ENCODE data around the gene CYP2C9.
"Not testable (repeated sequence)": the region's sequence is repeated elsewhere in the genome, so short reads cannot be mapped to it uniquely, and the experiment has no call there.

The CYP2C9 gene

DNA sequence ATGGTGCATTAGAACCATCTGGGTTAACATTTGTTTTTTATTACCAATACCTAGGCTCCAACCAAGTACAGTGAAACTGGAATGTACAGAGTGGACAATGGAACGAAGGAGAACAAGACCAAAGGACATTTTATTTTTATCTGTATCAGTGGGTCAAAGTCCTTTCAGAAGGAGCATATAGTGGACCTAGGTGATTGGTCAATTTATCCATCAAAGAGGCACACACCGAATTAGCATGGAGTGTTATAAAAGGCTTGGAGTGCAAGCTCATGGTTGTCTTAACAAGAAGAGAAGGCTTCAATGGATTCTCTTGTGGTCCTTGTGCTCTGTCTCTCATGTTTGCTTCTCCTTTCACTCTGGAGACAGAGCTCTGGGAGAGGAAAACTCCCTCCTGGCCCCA is at the start of gene CYP2C9:
Gene CYP2C9 (plus strand): TSS at position 276 of the 400 bp plus-strand sequence. CDS start 25 bp downstream, at position 301.
- FAIRE-seq, result no peak

DNA sequence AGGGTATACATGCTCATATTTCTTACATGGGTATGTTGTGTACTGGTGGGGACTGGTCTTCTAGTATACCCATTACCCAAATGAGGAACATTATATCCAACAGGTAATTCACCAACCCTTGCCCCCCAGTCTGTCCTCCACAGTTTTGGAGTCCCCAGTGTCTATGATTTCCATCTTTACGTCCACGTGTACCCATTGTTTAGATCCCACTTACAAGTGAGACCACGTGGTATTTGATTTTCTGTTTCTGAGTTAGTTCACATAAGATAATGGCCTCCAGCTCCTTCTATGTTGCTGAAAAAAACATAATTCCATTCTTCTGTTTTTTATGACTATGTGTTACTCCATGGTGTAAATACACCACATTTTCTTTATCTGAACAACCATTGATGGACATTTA is 49.3 kb upstream of the CYP2C9 start:
- no peak for FAIRE-seq

DNA sequence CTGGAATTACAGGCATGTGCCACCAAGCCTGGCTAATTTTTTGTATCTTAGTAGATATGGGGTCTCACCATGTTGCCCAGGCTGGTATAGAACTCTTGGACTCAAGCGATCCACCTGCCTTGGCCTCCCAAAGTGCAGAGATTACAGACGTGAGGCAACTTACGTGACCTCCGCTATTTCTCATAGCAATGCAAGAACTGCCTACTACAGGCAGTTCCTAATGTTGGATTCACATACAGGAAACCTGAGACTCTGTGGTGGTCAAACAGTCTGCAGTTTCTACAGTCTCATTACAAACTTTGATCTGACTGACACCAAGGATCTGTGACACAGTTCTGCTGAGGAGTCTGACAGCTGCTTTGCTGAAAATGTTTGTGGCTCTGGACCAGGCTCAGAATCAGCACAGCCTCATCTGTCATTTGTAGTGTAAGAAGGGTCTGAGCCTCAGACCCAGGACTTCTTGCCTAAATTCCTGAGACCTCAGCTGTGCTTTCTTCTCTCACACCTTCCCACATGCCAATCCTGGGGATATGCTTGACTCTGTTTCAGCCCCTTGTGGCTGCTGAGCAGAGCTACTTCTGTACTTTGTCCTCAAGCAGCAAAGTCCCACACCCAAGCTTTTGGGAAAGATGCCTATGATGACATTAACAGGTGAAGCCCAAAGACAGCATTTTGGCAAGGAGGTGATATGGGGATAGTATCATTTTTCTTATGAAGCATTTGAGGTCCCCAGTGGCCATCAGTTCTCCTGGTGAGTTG is 48.0 kb upstream of the CYP2C9 start:
- FAIRE-seq, result no peak

DNA sequence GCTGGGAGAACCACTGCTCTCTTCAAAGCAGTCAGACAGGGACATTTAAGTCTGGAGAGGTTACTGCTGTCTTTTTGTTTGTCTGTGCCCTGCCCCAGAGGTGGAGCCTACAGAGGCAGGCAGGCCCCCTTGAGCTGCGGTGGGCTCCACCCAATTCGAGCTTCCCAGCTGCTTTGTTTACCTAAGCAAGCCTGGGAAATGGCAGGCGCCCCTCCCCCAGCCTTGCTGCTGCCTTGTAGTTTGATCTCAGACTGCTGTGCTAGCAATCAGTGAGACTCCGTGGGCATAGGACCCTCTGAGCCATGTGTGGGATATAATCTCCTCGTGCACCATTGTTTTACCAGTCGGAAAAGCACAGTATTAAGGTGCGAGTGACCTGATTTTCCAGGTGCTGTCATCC is 40.0 kb upstream of the CYP2C9 start:
- FAIRE-seq, result not testable (repeated sequence)

DNA sequence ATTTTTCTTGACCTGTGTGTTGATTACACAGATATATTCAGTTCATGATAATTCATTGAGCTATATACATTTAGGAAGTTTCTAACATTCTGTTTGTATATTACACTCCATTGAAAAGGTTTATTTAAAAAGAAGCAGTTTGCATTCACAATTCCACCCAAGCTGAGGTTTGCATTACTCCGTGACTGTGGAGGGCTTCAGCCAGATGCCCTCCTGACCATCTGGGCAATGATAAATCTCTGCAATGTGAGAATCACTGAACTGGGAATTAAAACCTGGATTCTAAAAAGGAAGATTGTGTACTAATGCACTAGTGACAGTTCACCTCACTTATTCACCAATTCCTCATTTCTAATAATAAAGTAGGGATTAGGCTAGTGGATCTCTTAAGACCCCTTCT is 36.4 kb upstream of the CYP2C9 start:
- no peak for FAIRE-seq

DNA sequence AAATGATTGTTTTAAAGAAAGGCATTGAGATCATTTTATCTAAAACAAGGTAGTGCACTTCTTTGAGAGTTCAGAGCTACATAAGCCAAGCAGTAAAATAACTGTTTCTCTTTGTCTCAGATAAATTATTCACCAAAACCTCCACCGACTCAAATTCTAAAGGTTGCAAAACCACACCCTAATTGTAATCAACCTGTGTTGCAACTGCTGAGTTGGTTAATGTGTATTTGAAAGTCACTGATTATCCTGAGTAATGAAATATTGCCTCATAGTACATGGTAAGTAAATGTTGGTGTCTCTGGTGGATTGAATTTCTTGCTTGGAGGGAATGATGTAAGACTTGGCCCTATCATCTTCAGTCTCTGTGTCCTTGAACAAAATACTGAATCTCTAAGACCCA is 35.9 kb upstream of the CYP2C9 start:
- FAIRE-seq, result no peak

DNA sequence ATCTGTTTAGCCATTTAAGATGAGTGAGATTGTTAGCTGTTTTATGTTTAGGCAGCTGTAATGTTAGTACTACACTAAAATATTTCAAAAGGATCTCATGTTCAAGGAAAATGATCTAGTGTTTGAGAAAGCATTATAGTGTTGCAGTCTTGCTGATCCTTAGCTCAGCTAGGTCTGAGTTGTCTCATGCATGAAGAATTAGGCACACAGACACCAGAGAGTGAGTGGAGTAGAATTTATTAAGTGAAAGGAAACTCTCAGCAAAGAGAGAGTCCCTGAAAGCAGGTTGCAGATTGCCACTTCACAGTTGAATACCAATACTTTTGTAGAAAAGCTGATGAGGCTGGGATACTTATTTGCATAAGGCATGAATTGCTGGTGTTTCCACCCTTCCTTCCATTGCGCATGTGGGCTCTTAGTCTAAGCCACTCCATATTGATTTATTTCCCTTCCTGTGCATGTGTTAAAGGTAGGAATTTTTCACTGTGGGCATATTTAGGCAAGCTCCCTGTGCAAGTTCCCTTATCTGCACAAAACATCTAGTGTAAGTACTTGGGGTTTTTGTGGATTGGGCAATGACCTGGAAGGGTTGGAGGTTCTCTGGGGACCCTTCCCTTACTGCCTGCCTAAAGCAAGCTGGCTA is 33.8 kb upstream of the CYP2C9 start:
- FAIRE-seq, result not testable (repeated sequence)

DNA sequence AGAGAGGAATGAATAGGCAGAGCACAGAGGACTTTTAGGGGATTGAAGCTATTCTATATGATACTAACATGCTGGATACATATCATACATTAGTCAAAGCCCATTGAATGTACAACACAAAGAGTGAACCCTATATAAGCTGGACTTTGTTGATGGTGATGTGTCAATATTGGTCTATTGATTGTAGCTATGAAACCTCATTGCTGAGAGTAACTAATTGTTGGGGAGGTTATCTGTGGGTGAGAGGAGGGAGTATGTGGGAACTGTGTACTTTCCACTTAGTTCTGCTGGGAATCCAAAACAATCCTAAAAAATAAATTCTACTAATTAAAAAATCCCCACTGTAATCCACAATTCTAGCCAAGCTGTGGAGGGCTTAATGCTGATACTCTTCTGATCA is 22.0 kb upstream of the CYP2C9 start:
- FAIRE-seq, result no peak

DNA sequence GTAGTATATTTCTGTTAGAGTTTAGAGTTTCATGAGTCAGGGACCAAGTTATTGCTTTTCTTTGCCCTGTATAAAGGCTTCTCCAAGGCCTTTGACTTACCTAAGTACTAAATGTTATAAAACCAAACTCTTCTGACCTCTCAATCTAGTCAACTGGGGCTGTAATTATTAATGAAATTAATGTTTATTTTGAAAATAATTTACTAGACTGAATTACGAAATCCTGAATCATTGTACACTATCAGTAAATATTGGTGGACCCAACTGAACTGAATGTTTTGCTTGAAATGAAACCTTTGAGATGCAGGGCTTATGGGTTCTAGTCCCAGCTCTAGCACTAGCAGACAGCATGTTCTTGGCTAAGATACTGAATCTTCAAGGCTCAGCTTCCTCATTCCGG is 1.7 kb upstream of the CYP2C9 start:
- FAIRE-seq, result no peak

DNA sequence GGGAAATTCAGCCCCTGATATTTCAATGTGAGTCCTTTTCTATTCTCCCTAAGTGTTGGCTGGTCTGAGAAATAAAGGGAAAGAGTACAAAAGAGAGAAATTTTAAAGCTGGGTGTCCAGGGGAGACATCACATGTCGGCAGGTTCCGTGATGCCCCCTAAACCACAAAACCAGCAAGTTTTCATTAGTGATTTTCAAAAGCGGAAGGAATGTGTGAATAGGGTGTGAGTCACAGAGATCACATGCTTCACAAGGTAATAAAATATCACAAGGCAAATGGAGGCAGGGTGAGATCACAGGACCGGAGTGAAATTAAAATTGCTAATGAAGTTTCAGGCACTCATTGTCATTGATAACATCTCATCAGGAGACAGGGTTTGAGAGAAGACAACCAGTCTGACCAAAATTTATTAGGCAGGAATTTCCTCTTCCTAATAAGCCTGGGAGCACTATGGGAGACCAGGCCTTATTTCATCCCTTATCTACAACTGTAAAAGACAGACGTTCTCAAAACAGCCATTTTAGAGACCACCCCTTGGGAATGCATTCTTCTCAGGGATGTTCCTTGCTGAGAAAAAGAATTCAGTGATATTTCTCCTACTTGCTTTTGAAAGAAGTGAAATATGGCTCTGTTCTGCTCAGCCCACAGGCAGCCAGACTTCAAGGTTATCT is 5.1 kb downstream of the CYP2C9 start:
- FAIRE-seq, result not testable (repeated sequence)

DNA sequence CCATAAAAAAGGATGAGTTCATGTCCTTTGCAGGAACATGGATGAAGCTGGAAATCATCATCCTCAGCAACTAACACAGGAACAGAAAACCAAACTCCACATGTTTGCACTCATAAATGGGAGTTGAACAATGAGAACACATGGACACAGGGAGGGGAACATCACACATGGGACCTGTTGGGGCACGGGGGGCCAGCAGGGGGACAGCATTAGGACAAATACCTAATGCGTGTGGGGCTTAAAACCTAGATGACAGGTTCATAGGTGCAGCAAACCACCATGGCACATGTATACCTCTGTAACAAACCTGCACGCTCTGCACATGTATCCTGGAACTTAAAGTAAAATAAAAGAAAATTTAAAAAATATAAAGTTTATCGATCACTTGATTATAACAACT is 7.7 kb downstream of the CYP2C9 start:
- FAIRE-seq, result not testable (repeated sequence)

DNA sequence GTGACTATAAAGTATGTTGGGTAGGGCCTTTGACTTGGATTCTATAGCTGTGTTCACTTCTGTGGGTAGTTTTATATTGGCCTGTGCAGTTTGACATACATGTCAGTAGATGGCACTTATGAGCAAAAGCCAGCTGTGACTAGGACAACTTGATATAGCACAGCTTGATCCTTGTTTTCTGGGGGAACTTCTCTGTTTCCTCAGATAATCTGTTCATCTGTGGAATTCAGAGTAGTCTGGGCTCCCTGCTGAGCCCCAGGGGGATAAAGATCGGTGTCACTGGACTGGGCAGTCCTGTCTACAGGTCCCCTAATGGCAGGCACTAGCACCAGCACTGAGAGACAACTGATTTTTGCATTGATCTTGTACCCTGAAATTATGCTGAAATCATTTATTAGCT is 25.4 kb downstream of the CYP2C9 start:
- peak; percentile 28 for FAIRE-seq

DNA sequence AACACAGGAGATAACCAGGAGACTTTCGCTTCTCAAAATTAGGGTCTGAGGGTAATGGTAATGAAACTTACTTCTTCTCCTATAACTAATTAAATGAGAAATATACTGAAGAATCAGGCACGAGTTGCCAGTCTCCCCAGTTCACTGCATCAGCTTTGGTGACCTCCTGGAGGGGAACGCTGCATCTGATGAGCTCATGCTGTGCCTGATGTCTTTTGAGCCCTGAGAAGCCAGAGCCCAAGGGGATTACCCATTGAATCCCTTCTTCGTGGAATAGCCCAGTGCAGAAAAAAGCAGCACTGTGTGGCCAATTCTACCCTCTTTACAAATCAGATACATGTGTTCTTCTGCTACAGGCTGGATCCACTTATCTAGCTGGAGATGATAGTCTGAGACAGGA is 45.1 kb downstream of the CYP2C9 start:
- FAIRE-seq, result no peak

DNA sequence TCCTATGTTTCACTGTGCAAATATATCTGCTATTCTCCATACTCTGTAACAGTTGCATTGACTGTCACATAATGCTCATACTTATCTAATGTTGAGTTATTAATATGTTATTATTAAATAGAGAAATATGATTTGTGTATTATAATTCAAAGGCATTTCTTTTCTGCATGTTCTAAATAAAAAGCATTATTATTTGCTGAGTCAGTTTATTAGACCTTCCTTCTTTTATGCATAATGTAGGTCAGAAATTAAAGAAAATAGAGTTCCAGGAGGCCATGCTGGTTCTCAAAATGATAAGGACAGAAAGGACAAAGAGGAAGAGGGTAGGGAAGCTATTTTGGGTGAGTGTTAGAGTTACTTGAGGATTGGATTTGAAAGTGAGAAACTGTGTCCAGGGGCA is 50.7 kb downstream of the CYP2C9 start:
- no peak for FAIRE-seq

DNA sequence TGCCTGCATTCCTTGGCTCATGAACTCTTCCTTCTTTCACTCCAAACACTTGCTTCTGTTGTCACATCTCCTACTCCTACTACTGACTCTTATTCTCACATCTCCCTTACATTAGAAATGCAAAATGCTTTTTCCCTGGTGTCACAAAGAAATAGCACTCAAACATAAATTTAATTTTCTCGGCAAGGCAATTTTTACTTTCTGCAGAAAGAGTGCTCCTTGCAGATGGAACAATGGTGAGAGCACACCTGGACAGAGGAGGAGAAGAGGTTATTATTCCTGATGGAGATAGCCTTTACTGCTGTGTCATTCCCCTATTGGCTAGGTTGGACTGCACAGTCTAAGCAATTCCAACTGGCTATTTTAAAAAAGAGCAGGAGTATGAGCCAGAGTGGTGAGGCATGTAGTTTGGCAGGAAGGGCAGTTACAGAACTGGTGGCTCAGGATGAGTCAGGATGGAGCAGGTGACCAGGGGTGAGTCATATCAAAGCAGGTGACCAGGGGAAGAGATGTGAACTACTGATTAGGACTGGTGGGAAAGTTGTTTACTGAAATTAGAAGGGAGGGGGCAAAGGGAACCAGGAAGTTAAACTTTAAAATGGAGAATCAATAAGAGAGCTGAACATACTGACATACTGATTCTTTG is 52.9 kb downstream of the CYP2C9 start:
- no peak for FAIRE-seq

DNA sequence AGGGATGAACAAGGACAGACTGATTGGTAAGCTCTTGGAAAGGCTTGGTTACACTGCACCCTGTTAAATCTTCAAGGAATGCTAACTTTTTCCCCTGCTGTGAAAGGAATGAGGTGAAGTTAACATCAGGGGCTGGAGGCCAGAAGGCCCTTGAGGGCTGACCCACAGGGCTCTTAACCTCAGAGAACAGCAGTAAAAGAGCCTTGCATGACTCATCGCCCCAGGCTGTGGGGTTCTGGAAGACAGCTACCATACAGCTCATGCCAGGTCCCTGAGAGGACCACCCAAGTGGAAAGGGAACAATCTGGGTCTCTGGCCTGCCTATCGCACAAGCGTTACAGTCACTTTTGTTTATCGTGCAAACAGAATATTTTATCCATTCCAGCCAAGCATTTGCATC is 54.4 kb downstream of the CYP2C9 start:
- FAIRE-seq, result no peak

DNA sequence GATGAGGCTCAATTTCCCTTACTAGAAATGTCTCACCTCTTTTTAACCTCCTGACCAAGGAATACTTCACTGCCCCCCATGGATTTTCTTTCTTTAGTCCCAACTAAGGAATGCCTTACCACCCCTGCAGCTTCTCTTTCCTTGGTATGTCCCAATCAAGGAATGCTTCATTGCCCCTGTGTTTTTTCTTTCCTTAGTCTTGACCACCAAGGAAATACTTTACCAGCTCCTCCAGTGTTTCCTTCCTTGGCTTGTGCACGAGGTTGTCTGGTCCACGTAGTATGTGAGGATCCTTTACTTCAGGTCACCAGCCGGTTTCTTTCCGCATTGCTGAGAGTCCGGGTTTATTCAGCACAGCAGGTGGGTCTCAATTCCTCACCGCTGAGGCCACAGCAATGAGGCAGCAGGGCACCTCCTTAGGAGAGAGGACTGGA is 59.3 kb downstream of the CYP2C9 start:
- FAIRE-seq, result no peak

DNA sequence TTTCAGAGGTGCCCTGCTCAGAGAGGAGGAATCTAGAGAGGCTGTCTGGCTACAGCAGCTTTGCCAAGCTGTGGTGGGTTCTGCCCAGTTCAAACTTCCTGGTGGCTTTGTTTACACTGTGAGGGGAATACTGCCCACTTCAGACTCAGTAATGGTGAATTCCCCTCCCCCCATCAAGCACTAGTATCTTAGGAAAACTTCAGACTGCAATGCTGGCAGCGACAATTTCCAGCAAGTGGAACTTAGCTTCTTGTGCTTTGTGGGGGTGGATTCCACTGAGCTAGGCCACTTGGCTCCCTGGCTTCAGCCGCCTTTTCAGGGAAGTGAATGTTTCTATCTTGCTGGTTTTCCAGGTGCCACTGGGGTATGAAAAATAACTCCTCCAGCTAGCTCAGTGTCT is 88.0 kb downstream of the CYP2C9 start:
- no peak for FAIRE-seq

DNA sequence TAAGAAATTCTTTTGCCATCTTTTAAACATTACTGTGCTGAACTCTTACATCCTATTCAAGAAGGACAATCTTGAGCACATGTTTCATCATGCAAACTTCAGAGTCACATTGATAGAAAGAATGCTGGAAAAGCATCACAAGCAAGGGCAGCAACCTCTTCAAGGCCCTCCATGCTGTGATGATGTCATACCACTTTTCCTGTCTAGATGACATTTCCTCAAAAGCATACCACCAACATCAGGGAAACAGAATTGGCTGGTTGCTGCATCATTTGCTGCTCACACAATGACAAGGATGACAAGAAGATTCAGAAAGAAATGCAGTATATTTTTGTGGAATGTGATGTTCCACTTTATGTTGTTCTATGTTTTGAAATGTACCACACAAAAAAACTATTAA is 93.2 kb downstream of the CYP2C9 start:
- FAIRE-seq, result no peak

DNA sequence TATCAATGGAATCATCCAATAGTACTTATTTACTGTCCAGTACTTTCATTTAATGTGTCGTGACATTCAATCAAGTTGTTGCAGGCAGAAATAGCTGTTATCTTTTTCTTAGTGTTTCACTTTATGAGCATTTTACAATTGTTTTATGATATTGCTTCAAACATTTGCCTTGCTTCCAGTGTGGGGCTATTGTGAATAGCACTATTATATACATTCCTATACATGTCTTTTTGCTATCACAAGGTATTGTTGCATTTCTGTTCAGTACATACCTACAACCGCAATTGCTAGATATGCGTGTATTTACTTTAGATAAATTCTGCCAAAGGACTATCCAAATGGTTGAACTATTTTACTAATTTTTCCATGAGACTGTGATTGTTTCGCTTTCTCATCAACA is 95.9 kb downstream of the CYP2C9 start:
- no peak for FAIRE-seq

DNA sequence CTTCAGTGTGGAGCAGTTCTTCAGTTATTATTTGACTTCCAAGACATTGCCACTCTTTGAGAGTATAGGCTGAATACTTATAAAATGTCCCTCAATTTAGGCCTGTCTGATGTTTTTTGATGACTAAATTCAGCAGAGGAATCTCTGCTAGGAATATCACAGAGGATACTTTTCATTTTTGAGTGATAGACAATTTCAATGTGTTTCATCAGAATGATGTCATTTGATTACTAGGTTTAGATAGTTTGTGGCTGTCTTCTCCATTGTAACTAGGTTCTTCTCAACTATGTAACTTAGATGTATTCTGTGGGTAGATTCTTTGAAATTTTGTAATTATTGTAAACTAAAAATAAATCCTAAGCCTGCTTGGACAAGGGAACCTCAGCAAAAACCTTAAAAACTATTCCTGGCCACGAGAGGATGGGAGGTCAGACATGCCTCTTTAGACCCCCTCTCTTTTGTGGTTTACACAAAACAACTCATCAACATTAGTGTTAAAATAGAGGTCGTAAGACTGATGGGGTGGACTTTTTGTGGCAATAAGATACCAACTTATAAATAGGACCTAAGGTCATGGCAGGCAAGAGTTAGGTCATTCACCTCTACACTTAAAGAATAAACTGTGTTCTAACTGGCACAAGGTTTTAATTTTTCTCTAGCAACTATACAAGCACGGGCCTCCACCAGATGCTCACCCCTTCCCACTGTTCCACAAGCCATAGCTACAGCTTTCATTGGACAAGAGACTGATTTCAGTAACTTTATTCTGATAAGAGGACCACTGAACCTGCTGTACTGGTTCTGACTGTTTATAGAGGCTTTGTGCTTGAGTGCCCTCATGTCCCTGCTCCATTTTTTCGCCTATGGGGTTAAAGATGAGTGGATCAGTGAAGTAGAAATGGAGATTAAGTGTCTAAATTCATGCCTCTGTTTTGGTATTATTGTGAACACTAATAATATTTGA is 97.2 kb downstream of the CYP2C9 start:
- FAIRE-seq, result no peak

DNA sequence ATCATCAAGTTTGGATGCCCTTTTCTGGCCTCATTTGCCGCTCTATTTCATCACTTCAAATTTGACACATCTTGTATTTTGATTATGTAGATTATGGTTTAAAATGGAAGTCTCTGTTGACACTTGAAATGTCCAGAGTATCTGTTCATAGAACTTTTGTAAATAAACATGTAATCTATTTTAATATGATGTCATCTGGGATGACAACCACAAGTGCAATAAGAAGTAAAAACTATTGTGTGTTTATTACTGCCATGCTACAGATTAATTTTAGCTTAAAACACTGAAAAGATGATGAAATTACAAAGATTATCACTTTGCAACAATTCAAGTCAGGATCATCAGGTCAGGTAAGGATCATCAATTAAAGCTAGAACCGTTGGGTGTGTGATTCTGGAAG is 100.8 kb downstream of the CYP2C9 start:
- FAIRE-seq, result no peak
